ENCODE results near the gene NEK8.

DNA sequence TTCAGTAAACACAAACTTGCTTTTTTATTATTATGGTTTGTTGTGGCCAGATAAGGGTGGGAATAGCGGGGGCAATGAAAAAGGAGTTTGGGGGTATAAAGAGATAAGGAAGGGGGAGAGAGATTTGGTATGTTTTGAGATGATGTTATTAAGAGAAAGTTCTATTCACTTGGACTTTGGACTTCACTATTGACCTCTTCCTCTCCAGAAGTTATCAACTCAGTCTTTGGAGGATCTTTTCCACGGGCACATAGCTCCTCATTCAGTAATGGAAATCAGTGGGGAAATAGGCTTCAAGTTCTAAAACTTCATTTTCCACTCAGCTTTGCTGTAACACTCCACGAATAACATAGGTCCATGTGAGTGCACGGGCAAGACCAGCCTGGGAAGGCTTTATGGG is 40.1 kb upstream of the NEK8 start:
- TF ChIP-seq, protein P1, sequence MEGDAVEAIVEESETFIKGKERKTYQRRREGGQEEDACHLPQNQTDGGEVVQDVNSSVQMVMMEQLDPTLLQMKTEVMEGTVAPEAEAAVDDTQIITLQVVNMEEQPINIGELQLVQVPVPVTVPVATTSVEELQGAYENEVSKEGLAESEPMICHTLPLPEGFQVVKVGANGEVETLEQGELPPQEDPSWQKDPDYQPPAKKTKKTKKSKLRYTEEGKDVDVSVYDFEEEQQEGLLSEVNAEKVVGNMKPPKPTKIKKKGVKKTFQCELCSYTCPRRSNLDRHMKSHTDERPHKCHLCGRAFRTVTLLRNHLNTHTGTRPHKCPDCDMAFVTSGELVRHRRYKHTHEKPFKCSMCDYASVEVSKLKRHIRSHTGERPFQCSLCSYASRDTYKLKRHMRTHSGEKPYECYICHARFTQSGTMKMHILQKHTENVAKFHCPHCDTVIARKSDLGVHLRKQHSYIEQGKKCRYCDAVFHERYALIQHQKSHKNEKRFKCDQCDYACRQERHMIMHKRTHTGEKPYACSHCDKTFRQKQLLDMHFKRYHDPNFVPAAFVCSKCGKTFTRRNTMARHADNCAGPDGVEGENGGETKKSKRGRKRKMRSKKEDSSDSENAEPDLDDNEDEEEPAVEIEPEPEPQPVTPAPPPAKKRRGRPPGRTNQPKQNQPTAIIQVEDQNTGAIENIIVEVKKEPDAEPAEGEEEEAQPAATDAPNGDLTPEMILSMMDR (IDR thresholded peaks at IDR 0.05; ENCODE audit: insufficient read depth, low read length, poor library complexity, severe bottlenecking) = no peak
- no peak for TF ChIP-seq EZH2phosphoT487 (conservative IDR thresholded peaks at IDR 0.05; ENCODE audit: low read length)

All from SU-DHL-6 (cell line).